H54 (cell line): Measurements from ENCODE around the gene FCF1.
"Not testable (repeated sequence)": the region's sequence is repeated elsewhere in the genome, so short reads cannot be mapped to it uniquely, and the experiment has no call there.

ENCODE experiments used
- DNase-seq: peaks from one replicate; pipeline ENCODE4 v3.0.0; 2011; ENCODE audit warnings: low spot score, mixed read lengths; ENCODE audit not compliant: insufficient read length
- FAIRE-seq: peaks from 3 replicates; lab custom pipeline; 2011; peaks lifted over from hg19 to GRCh38; lab: Jason Lieb, UNC
- POLR2A ChIP-seq: IDR thresholded peaks from 2 replicates; pipeline ENCODE4 v1.6.1; 2011; ENCODE audit warnings: low read depth, mild to moderate bottlenecking, low read length

The FCF1 gene

GRCh38 chr14:74713395-74713735, 421 bp downstream of the FCF1 start:
- DNase-seq (no peak), FAIRE-seq (no peak)
- TF ChIP-seq POLR2A, result no peak

- DNase-seq (no peak), FAIRE-seq (no peak)
- TF ChIP-seq POLR2A, result no peak
Observed at GRCh38 chr14:74720526-74720925, 7.6 kb downstream of the FCF1 start.

- DNase-seq (no peak), FAIRE-seq (no peak)
- no peak for TF ChIP-seq POLR2A
Observed at GRCh38 chr14:74723134-74723533, 10.2 kb downstream of the FCF1 start.

- TF ChIP-seq POLR2A, result no peak
- FAIRE-seq (no peak), DNase-seq (no peak)
Observed at GRCh38 chr14:74732387-74732786, 19.4 kb downstream of the FCF1 start.

GRCh38 chr14:74733221-74733620, 20.3 kb downstream of the FCF1 start:
- DNase-seq (no peak), FAIRE-seq (no peak)
- no peak for TF ChIP-seq POLR2A

- FAIRE-seq (no peak), DNase-seq (no peak)
- no peak for TF ChIP-seq POLR2A
Observed at GRCh38 chr14:74735125-74735524, 22.2 kb downstream of the FCF1 start.

- FAIRE-seq (peak; percentile 62), DNase-seq (no peak)
- no peak for TF ChIP-seq POLR2A
Observed at GRCh38 chr14:74737753-74738325, 24.9 kb downstream of the FCF1 start.

GRCh38 chr14:74739293-74740030, 26.5 kb downstream of the FCF1 start:
- no peak for FAIRE-seq
- no peak for TF ChIP-seq POLR2A

GRCh38 chr14:74747237-74747636, 34.3 kb downstream of the FCF1 start:
- no peak for TF ChIP-seq POLR2A
- DNase-seq, result no peak
- FAIRE-seq, result no peak

More at GRCh38 chr14:74739293-74740030, 26.5 kb downstream of the FCF1 start:
- no peak for DNase-seq

GRCh38 chr14:74754157-74754556, 41.2 kb downstream of the FCF1 start:
- FAIRE-seq, result no peak
- DNase-seq, result no peak
- TF ChIP-seq POLR2A, result no peak

- FAIRE-seq (no peak), DNase-seq (no peak)
Observed at GRCh38 chr14:74754899-74755298, 42.0 kb downstream of the FCF1 start.

GRCh38 chr14:74756326-74756725, 43.4 kb downstream of the FCF1 start:
- no peak for TF ChIP-seq POLR2A
- no peak for DNase-seq
- no peak for FAIRE-seq

More at GRCh38 chr14:74754899-74755298, 42.0 kb downstream of the FCF1 start:
- TF ChIP-seq POLR2A, result no peak

GRCh38 chr14:74758505-74758904, 45.6 kb downstream of the FCF1 start:
- not testable (repeated sequence) for FAIRE-seq, DNase-seq

GRCh38 chr14:74762917-74763802, 50.2 kb downstream of the FCF1 start, which contains the start of gene YLPM1:
Gene YLPM1 (plus strand): TSS chr14:74763316. CDS start chr14:74763490, 174 bp downstream.
- FAIRE-seq (peak; percentile 98), DNase-seq (peak; percentile 63)
- peak; percentile 84 for TF ChIP-seq POLR2A
